Measurements from ENCODE around the gene GSC2. TPM values are rescaled to one million over a fixed set of nuclear protein-coding genes. Genes with fewer than 3 reads are reported as not detected.

GSC2 gene
- total RNA-seq, 3 donors from 2014 or later = not detected

GRCh38 chr22:19105867-19106802 is 44.0 kb downstream of the GSC2 start:
- H3K27me3 ChIP-seq = no peaks in the 10 kb centered on the region
- no peak for DNase-seq (ENCODE audit: low spot score in 2 of 2)
- TF ChIP-seq CTCF (IDR thresholded peaks at IDR 0.05) = no peak
- no peak for TF ChIP-seq POLR2AphosphoS5 (IDR thresholded peaks at IDR 0.05)
- TF ChIP-seq POLR2A (IDR thresholded peaks at IDR 0.05) = no peak
- intact Hi-C loops (cut with DNase I; ENCODE audit: low total_unique reads) = no loop called here
- peaks cover 8 to 20% of the 10 kb centered on the region in 2 donors for H3K4me1 ChIP-seq
- H3K27ac ChIP-seq = peak overlapping the region in 1 of 2 donors; percentile 2
- no peaks in the 10 kb centered on the region for H3K9me3 ChIP-seq
- no peaks in the 10 kb centered on the region for H3K36me3 ChIP-seq
- H3K4me3 ChIP-seq = no peak overlapping the region

- no peak for DNase-seq (ENCODE audit: low spot score in 2 of 2)
- Histone ChIP-seq H3K4me1 (peaks cover 8 to 18% of the 10 kb centered on the region in 2 donors), H3K9me3 (no peaks in the 10 kb centered on the region), H3K4me3 (no peak overlapping the region), H3K27me3 (no peaks in the 10 kb centered on the region), H3K36me3 (no peaks in the 10 kb centered on the region), H3K27ac (peak overlapping the region in 1 of 2 donors; percentile 2)
- TF ChIP-seq POLR2A (IDR thresholded peaks at IDR 0.05) (no peak), CTCF (IDR thresholded peaks at IDR 0.05) (no peak), POLR2AphosphoS5 (IDR thresholded peaks at IDR 0.05) (no peak)
- intact Hi-C loops (cut with DNase I; ENCODE audit: low total_unique reads) = no loop called here
Observed at GRCh38 chr22:19105456-19105855, 44.6 kb downstream of the GSC2 start.

GRCh38 chr22:19103880-19104821 is 45.9 kb downstream of the GSC2 start:
- intact Hi-C loops (cut with DNase I; ENCODE audit: low total_unique reads) = no loop called here
- H3K9me3 ChIP-seq = no peaks in the 10 kb centered on the region
- no peaks in the 10 kb centered on the region for H3K36me3 ChIP-seq
- H3K27me3 ChIP-seq = no peaks in the 10 kb centered on the region
- H3K4me1 ChIP-seq = peaks cover 5 to 8% of the 10 kb centered on the region in 2 donors
- no peak for DNase-seq (ENCODE audit: low spot score in 2 of 2)
- H3K27ac ChIP-seq = peak overlapping the region in 1 of 2 donors; percentile 9
- TF ChIP-seq POLR2A (IDR thresholded peaks at IDR 0.05) (no peak), POLR2AphosphoS5 (IDR thresholded peaks at IDR 0.05) (no peak), CTCF (IDR thresholded peaks at IDR 0.05) (no peak)
- H3K4me3 ChIP-seq = no peak overlapping the region

- no peak for DNase-seq (ENCODE audit: low spot score in 2 of 2)
- intact Hi-C loops (cut with DNase I; ENCODE audit: low total_unique reads) = loop anchor here (1.0 kb wide), 1 partner anchor 28 kb away; no protein-coding TSS in a partner anchor
- no peak overlapping the region for H3K27ac ChIP-seq
- TF ChIP-seq POLR2A (IDR thresholded peaks at IDR 0.05) = no peak
- TF ChIP-seq CTCF (IDR thresholded peaks at IDR 0.05) = no peak
- TF ChIP-seq POLR2AphosphoS5 (IDR thresholded peaks at IDR 0.05) = no peak
- H3K9me3 ChIP-seq = no peaks in the 10 kb centered on the region
- no peaks in the 10 kb centered on the region for H3K36me3 ChIP-seq
- no peaks in the 10 kb centered on the region for H3K27me3 ChIP-seq
- no peaks in the 10 kb centered on the region for H3K4me1 ChIP-seq
- H3K4me3 ChIP-seq = no peak overlapping the region
Observed at GRCh38 chr22:19098157-19098556, 51.9 kb downstream of the GSC2 start.
